Activated B cell treated with CpG ODN at 0.5 μM for 24 hours (primary cell): Measurements from ENCODE around the gene PRUNE1. TPM values are rescaled to one million over a fixed set of nuclear protein-coding genes. Genes with fewer than 3 reads are reported as not detected.
A peak's percentile ranks its signal among the peaks of the same experiment; 100 is the strongest.

Experiments
- ATAC-seq: fragments of 200-7000 bp; cut with Tn5 transposase; one replicate; pipeline ENCODE4 v1.10.0; 2021; ENCODE audit warnings: low read depth, mild to moderate bottlenecking, moderate library complexity
- CTCF ChIA-PET: fragments of 350-600 bp; sonication (Branson Sonifier 250); formaldehyde crosslinking; loops from one replicate; lab custom pipeline; 2021; ENCODE audit warnings: antibody characterized with exemption; lab: Charles Lee
- POLR2A ChIA-PET: fragments of 350-600 bp; sonication (Branson Sonifier 250); formaldehyde crosslinking; loops from one replicate; lab custom pipeline; 2021; ENCODE audit warnings: antibody characterized with exemption; lab: Charles Lee
- DNase-seq: peaks from one replicate; pipeline ENCODE4 v3.0.0; 2022
- H3K27ac Mint-ChIP-seq: one replicate; pipeline ENCODE4 v1.8.0; 2020; ENCODE audit warnings: mixed read lengths
- H3K27me3 Mint-ChIP-seq: one replicate; pipeline ENCODE4 v1.8.0; 2021; ENCODE audit warnings: mixed read lengths
- H3K36me3 Mint-ChIP-seq: one replicate; pipeline ENCODE4 v1.8.0; 2021; ENCODE audit warnings: low read depth, mixed read lengths
- H3K4me1 Mint-ChIP-seq: one replicate; pipeline ENCODE4 v1.8.0; 2021; ENCODE audit warnings: mixed read lengths
- H3K4me3 Mint-ChIP-seq: one replicate; pipeline ENCODE4 v1.8.0; 2020; ENCODE audit warnings: mild to moderate bottlenecking, mixed read lengths
- H3K9me3 Mint-ChIP-seq: one replicate; pipeline ENCODE4 v1.8.0; 2020; ENCODE audit warnings: mixed read lengths
- CTCF ChIP-seq: fragments of 200-600 bp; IDR thresholded peaks from one replicate; pipeline ENCODE4 v1.8.0; 2022; ENCODE audit warnings: antibody characterized with exemption, mild to moderate bottlenecking
- intact Hi-C: fragments of 100-400 bp; cut with micrococcal nuclease; formaldehyde crosslinking; loops from one replicate; pipeline ENCODE4 v1.15.1; 2024
- total RNA-seq: library from RNA; stranded (reverse); gene quantifications from 2 replicates; pipeline ENCODE4 v1.2.3, GENCODE V29; 2022

PRUNE1 gene
- total RNA-seq, 1 donor from 2014 or later: 14.2 TPM

- POLR2A ChIA-PET: interaction anchor here (0.5 to 3.3 kb wide), 24 partner anchors 12 to 750 kb away, joined by 3 to 98 read pairs (median 5); partner anchors contain the start of genes C1orf56, CDC42SE1, CERS2 and FALEC
These were observed 62.4 kb downstream of the PRUNE1 start, which contains the start of gene GABPB2 for GRCh38 chr1:151070474-151071276. GABPB2 (plus strand) TSS chr1:151070761; CDS start chr1:151088190, 17,429 bp downstream.

GRCh38 chr1:151072224-151072623 lies 64.0 kb downstream of the PRUNE1 start:
- POLR2A ChIA-PET: interaction anchor here (0.5 to 3.3 kb wide), 4 partner anchors 13 to 118 kb away, joined by 3 to 98 read pairs (median 20); partner anchors contain the start of genes C1orf56, CDC42SE1, MLLT11 and VPS72
- peak overlapping the region; percentile 97 for H3K4me3 Mint-ChIP-seq
- no peaks in the 10 kb centered on the region for H3K9me3 Mint-ChIP-seq
- DNase-seq (no peak), ATAC-seq (no peak)
- H3K27me3 Mint-ChIP-seq: no peaks in the 10 kb centered on the region
- intact Hi-C loops: no loop called here
- no peak for TF ChIP-seq CTCF
- H3K27ac Mint-ChIP-seq: no peak overlapping the region
- CTCF ChIA-PET: interaction anchor here (0.7 to 2.1 kb wide), 6 partner anchors 12 to 118 kb away, joined by 3 to 12 read pairs (median 3); partner anchors contain the start of genes C1orf56, CDC42SE1, MLLT11 and TNFAIP8L2
- H3K4me1 Mint-ChIP-seq: peaks cover 16% of the 10 kb centered on the region
- peaks cover 21% of the 10 kb centered on the region for H3K36me3 Mint-ChIP-seq

More at GRCh38 chr1:151070474-151071276, 62.4 kb downstream of the PRUNE1 start, which contains the start of gene GABPB2:
- peak; percentile 25 for TF ChIP-seq CTCF
- H3K27ac Mint-ChIP-seq: peak within 1 kb of the TSS; percentile 100
- H3K36me3 Mint-ChIP-seq: peaks cover 20% of the 10 kb centered on the region
- H3K4me1 Mint-ChIP-seq: peaks cover 16% of the 10 kb centered on the region
- intact Hi-C loops: loop anchor here (1.0 to 2.0 kb wide), 11 partner anchors 11 to 212 kb away; partner anchors contain the start of genes CDC42SE1, LYSMD1, PRUNE1 and PSMD4
- peak within 1 kb of the TSS; percentile 97 for H3K4me3 Mint-ChIP-seq
- DNase-seq (peak; percentile 89), ATAC-seq (peak; percentile 87)
- no peaks in the 10 kb centered on the region for H3K27me3 Mint-ChIP-seq
- no peaks in the 10 kb centered on the region for H3K9me3 Mint-ChIP-seq
- CTCF ChIA-PET: interaction anchor here (0.5 to 2.1 kb wide), 13 partner anchors 8 to 134 kb away, joined by 3 to 12 read pairs (median 3); partner anchors contain the start of genes C1orf56, CDC42SE1, MLLT11 and TNFAIP8L2

Other genes with a start within 250 kb of the PRUNE1 start
- gene CTSS, start 242.7 kb upstream of the PRUNE1 start, total RNA-seq: 162 and 165 TPM in 2 replicates
- gene CTSK, start 200.2 kb upstream of the PRUNE1 start, total RNA-seq: 2.1 and 3.5 TPM in 2 replicates
- 35.9 and 40.5 TPM in 2 replicates for gene ARNT, start 131.8 kb upstream of the PRUNE1 start, total RNA-seq
- gene CTXND2, start 121.3 kb upstream of the PRUNE1 start, total RNA-seq: not detected in 2 replicates
- 101 and 105 TPM in 2 replicates for gene SETDB1, start 82.1 kb upstream of the PRUNE1 start, total RNA-seq
- gene CERS2, start 33.6 kb upstream of the PRUNE1 start, total RNA-seq: 95.5 and 106 TPM in 2 replicates
- not detected in 2 replicates for gene ANXA9, start 26.2 kb upstream of the PRUNE1 start, total RNA-seq
- 8.9 and 10.7 TPM in 2 replicates for gene MINDY1, start 1.5 kb upstream of the PRUNE1 start, total RNA-seq
- 1.00 and 1.2 TPM in 2 replicates for gene BNIPL, start 28.1 kb downstream of the PRUNE1 start, total RNA-seq
- 2.4 and 2.5 TPM in 2 replicates for gene C1orf56, start 39.3 kb downstream of the PRUNE1 start, total RNA-seq
- gene CDC42SE1, start 51.2 kb downstream of the PRUNE1 start, total RNA-seq: 139 and 148 TPM in 2 replicates
- gene MLLT11, start 51.9 kb downstream of the PRUNE1 start, total RNA-seq: 0.59 and 0.67 TPM in 2 replicates
- gene GABPB2, start 62.3 kb downstream of the PRUNE1 start, total RNA-seq: 13.8 and 17.4 TPM in 2 replicates
- 0.59 and 0.67 TPM in 2 replicates for gene SEMA6C, start 138.2 kb downstream of the PRUNE1 start, total RNA-seq
- 8.5 and 9.3 TPM in 2 replicates for gene TNFAIP8L2, start 148.2 kb downstream of the PRUNE1 start, total RNA-seq
- gene LYSMD1, start 157.5 kb downstream of the PRUNE1 start, total RNA-seq: 4.9 and 5.4 TPM in 2 replicates
- 52.8 and 58.2 TPM in 2 replicates for gene SCNM1, start 157.7 kb downstream of the PRUNE1 start, total RNA-seq
- gene TMOD4, start 167.5 kb downstream of the PRUNE1 start, total RNA-seq: 3.8 and 4.4 TPM in 2 replicates
- gene VPS72, start 181.7 kb downstream of the PRUNE1 start, total RNA-seq: 58.8 and 72.1 TPM in 2 replicates
- 63.2 and 77.7 TPM in 2 replicates for gene PIP5K1A, start 190.1 kb downstream of the PRUNE1 start, total RNA-seq
- 189 and 201 TPM in 2 replicates for gene PSMD4, start 246.3 kb downstream of the PRUNE1 start, total RNA-seq